GM12872 (cell line): ENCODE results near the gene TMEM132C.

Experiments
- TF ChIP-seq, protein P1 (sequence below): IDR thresholded peaks from 3 replicates; pipeline ENCODE4 v1.5.1; 2011; ENCODE audit warnings: low read depth, mild to moderate bottlenecking, low read length, moderate library complexity; ENCODE audit not compliant: insufficient read depth

Gene TMEM132C

DNA sequence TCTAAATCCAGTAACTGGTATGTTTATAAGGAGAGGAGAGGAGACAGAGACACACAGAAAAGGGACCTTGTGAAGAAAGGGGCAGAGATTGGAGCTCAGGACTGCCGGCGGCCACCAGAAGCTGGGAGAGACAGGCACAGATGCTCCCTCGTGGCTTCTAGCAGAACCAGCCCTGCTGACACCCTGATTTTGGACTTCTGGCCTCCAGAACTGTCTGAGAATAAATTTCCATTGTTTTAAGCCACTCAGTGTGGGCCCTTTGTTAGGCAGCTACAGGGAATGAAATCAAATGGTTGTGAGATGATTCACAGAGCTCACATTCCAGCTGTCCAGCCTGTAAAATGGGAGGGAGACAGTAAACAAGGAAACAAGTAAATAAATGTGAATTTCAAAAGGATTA, 47.6 kb downstream of the TMEM132C start:
- TF ChIP-seq, protein P1, sequence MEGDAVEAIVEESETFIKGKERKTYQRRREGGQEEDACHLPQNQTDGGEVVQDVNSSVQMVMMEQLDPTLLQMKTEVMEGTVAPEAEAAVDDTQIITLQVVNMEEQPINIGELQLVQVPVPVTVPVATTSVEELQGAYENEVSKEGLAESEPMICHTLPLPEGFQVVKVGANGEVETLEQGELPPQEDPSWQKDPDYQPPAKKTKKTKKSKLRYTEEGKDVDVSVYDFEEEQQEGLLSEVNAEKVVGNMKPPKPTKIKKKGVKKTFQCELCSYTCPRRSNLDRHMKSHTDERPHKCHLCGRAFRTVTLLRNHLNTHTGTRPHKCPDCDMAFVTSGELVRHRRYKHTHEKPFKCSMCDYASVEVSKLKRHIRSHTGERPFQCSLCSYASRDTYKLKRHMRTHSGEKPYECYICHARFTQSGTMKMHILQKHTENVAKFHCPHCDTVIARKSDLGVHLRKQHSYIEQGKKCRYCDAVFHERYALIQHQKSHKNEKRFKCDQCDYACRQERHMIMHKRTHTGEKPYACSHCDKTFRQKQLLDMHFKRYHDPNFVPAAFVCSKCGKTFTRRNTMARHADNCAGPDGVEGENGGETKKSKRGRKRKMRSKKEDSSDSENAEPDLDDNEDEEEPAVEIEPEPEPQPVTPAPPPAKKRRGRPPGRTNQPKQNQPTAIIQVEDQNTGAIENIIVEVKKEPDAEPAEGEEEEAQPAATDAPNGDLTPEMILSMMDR = no peak

GRCh38 chr12:128316078-128316477, 49.1 kb downstream of the TMEM132C start:
- TF ChIP-seq, protein P1 = no peak

DNA sequence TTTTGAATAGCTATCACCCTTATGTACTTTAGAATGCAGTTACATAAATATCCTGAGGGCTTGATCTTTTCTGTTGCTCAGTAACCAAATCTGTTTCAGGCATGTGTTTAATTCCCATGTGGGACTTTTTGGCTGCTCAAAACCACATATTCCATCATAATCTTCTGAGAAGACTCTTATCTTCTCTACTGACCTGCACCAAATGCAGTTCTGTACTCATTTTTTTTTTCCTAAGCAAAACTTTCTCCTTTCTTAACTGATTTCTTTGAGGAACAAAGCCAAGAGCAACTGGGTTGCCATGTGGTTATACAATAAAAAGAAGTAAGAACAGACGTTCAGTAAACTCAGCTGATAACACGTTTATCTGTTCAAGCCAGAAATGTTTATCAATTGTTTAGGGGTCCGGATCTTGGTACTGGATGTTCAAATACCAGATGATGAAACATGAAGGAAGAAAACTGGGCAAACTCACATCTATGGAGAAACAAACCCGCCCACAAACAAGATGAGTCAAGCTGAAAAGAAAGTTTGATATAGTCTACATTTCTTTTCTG, 50.1 kb downstream of the TMEM132C start:
- TF ChIP-seq, protein P1 = no peak

DNA sequence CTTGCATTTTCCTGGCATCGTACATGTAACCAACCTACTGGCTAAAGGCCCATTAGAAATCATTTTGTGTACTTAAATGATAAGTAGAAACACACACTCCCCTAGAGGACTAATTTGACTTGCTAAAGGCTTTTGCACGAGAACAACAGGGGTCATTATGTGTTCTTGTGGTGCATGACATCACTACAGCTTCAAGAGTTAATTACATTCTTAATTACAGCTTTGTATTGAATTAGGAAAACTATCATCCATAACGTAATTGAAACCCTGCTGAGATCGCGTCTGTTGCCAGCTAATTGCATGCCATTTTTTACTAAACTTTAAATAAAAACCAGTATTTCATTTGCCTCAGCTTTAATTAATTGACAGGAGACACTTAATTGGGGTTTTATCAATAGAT, 51.4 kb downstream of the TMEM132C start:
- TF ChIP-seq, protein P1 = no peak

- TF ChIP-seq, protein P1 = no peak
Measured at GRCh38 chr12:128318946-128319345, 52.0 kb downstream of the TMEM132C start.

- TF ChIP-seq, protein P1 = no peak
Measured at GRCh38 chr12:128322341-128322740, 55.4 kb downstream of the TMEM132C start.

- TF ChIP-seq, protein P1 = no peak
Measured at GRCh38 chr12:128323145-128323920, 56.4 kb downstream of the TMEM132C start.
